Panc1 (cell line): ENCODE data around the gene RHBDF1. TPM values are rescaled to one million over a fixed set of nuclear protein-coding genes. Genes with fewer than 3 reads are reported as not detected.

Source experiments
- ATAC-seq: fragments of 200-7000 bp; cut with Tn5 transposase; 2 replicates; pipeline ENCODE4 v1.9.1; 2020; ENCODE audit warnings: mild to moderate bottlenecking, moderate library complexity
- BruUV-seq: library from RNA; stranded (reverse); fragments of 400-500 nt; replicated peaks from 2 replicates; lab custom pipeline; 2021; lab: Mats Ljungman, UMichigan
- CTCF ChIA-PET: fragments of 300-600 bp; sonication (Branson Sonifier 250); formaldehyde crosslinking; loops from one replicate; lab custom pipeline; 2022; ENCODE audit warnings: antibody characterized with exemption; lab: Charles Lee
- POLR2A ChIA-PET: fragments of 300-600 bp; sonication (Branson Sonifier 250); formaldehyde crosslinking; loops from one replicate; lab custom pipeline; 2022; ENCODE audit warnings: antibody characterized with exemption; lab: Charles Lee
- DNase-seq: peaks from one replicate; pipeline ENCODE4 v3.0.0-alpha.2; 2010; ENCODE audit warnings: low read depth, low spot score
- H3K27ac ChIP-seq: 2 replicates; pipeline ENCODE4 v1.5.1; 2011; ENCODE audit warnings: mild to moderate bottlenecking, low read length, inconsistent platforms
- H3K27me3 ChIP-seq: fragments of 200-500 bp; sonication (Bioruptor generic); 2 replicates; pipeline ENCODE4 v1.6.0; 2014; ENCODE audit warnings: low read length, inconsistent platforms; ENCODE audit not compliant: control insufficient read depth, insufficient read depth
- H3K36me3 ChIP-seq: fragments of 200-500 bp; sonication (Bioruptor generic); 2 replicates; pipeline ENCODE4 v1.5.1; 2014; ENCODE audit warnings: inconsistent platforms, mild to moderate bottlenecking, low read length, moderate library complexity; ENCODE audit not compliant: control insufficient read depth, insufficient read depth
- H3K4me1 ChIP-seq: 2 replicates; pipeline ENCODE4 v1.5.1; 2011; ENCODE audit warnings: inconsistent platforms, mild to moderate bottlenecking, low read length, moderate library complexity; ENCODE audit not compliant: control insufficient read depth, insufficient read depth
- H3K4me3 ChIP-seq, 2 experiments: 2 replicates each; pipeline ENCODE4 v1.5.1; 2011 to 2012; ENCODE audit warnings: low read depth in 2 of 2, low read length in 2 of 2, mild to moderate bottlenecking in 2 of 2, inconsistent platforms in 1 of 2, moderate library complexity in 1 of 2
- H3K9me3 ChIP-seq: fragments of 200-500 bp; sonication (Bioruptor generic); 2 replicates; pipeline ENCODE4 v1.5.1; 2014; ENCODE audit warnings: low read depth, mild to moderate bottlenecking, inconsistent platforms, low read length, moderate library complexity; ENCODE audit not compliant: control insufficient read depth, insufficient read depth
- CTCF ChIP-seq: fragments of 450-650 bp; IDR thresholded peaks from 2 replicates; pipeline ENCODE4 v1.5.1; 2017; ENCODE audit warnings: mild to moderate bottlenecking
- POLR2AphosphoS5 ChIP-seq: IDR thresholded peaks from 2 replicates; pipeline ENCODE4 v1.6.1; 2012; ENCODE audit warnings: mild to moderate bottlenecking, low read depth, low read length, moderate library complexity
- REST ChIP-seq, 2 experiments: IDR thresholded peaks; 2 replicates each; pipeline ENCODE4 v1.6.1; 2011 to 2012; ENCODE audit warnings: low read depth in 2 of 2, control low read depth in 1 of 2, low read length in 1 of 2, mild to moderate bottlenecking in 1 of 2, moderate library complexity in 1 of 2; ENCODE audit not compliant: insufficient read depth in 1 of 2
- SIN3A ChIP-seq: IDR thresholded peaks from 2 replicates; pipeline ENCODE4 v1.6.1; 2012; ENCODE audit warnings: low read depth, mild to moderate bottlenecking, low read length, moderate library complexity, borderline replicate concordance; ENCODE audit not compliant: insufficient read depth
- TCF7L2 ChIP-seq: IDR thresholded peaks from 2 replicates; pipeline ENCODE4 v1.6.1; 2011; ENCODE audit warnings: mild to moderate bottlenecking, low read depth, low read length, inconsistent platforms
- in situ Hi-C: cut with HindIII; loops from 2 replicates; pipeline ENCODE4 v1.10.0; 2016; ENCODE audit warnings: low sequenced_read_pairs, low pct_unique_long_range_greater_than_20kb
- intact Hi-C: fragments of 100-400 bp; cut with micrococcal nuclease; formaldehyde crosslinking; loops from one replicate; pipeline ENCODE4 v1.10.0; 2022; ENCODE audit not compliant: unreplicated experiment
- total RNA-seq: library from RNA; stranded (reverse); gene quantifications from one replicate; pipeline ENCODE4 v1.2.1, GENCODE V29; 2021; ENCODE audit not compliant: unreplicated experiment

The RHBDF1 gene
- total RNA-seq, 1 experiment from 2014 or later, result 41.7 TPM

- H3K36me3 ChIP-seq, result no peaks in the 10 kb centered on the region
- in situ Hi-C loops, result no loop called here
- peak; percentile 78; the same call in 1 of the 2 replicates for TF ChIP-seq SIN3A
- TF ChIP-seq TCF7L2, result no peak
- no peak; the same call in none of the 2 replicates for TF ChIP-seq POLR2AphosphoS5
- peak within 1 kb of the TSS; percentile 81 to 84 for H3K4me3 ChIP-seq
- BruUV-seq, result no TSS peak
- intact Hi-C loops, result no loop called here
- peaks cover 48% of the 10 kb centered on the region for H3K4me1 ChIP-seq
- DNase-seq, result no peak
- no peaks in the 10 kb centered on the region for H3K9me3 ChIP-seq
- no peaks in the 10 kb centered on the region for H3K27me3 ChIP-seq
- CTCF ChIA-PET, result no interaction called here
- POLR2A ChIA-PET, result interaction anchor here (1.2 kb wide), 1 partner anchor 13 kb away, joined by 3 read pairs; no protein-coding TSS in a partner anchor
- peak; percentile 74 for ATAC-seq
- peak within 1 kb of the TSS; percentile 86 for H3K27ac ChIP-seq
Observed at GRCh38 chr16:77807-78443, 5.5 kb upstream of the RHBDF1 start, which contains the start of gene MPG. Gene MPG (plus strand): TSS chr16:78225. CDS start chr16:78310, 85 bp downstream.

GRCh38 chr16:77273-77806 is 4.9 kb upstream of the RHBDF1 start:
- CTCF ChIA-PET, result no interaction called here
- ATAC-seq, result peak; percentile 64
- intact Hi-C loops (no loop called here), in situ Hi-C loops (no loop called here)
- no TSS peak for BruUV-seq
- DNase-seq, result no peak
- H3K27ac ChIP-seq, result peak overlapping the region; percentile 82
- TF ChIP-seq CTCF (no peak), TCF7L2 (no peak), POLR2AphosphoS5 (0 out of 2 replicates have a peak, but pooled peaks have one; percentile 24), SIN3A (no peak)
- no peaks in the 10 kb centered on the region for H3K9me3 ChIP-seq
- H3K4me1 ChIP-seq, result peaks cover 49% of the 10 kb centered on the region
- H3K36me3 ChIP-seq, result no peaks in the 10 kb centered on the region
- POLR2A ChIA-PET, result interaction anchor here (1.2 kb wide), 1 partner anchor 13 kb away, joined by 3 read pairs; no protein-coding TSS in a partner anchor
- H3K4me3 ChIP-seq, result peak overlapping the region; percentile 81 to 84
- no peaks in the 10 kb centered on the region for H3K27me3 ChIP-seq

GRCh38 chr16:76535-77272 is 4.3 kb upstream of the RHBDF1 start:
- ChIA-PET CTCF (no interaction called here), POLR2A (interaction anchor here (1.2 kb wide), 1 partner anchor 14 kb away, joined by 3 read pairs; no protein-coding TSS in a partner anchor)
- Histone ChIP-seq H3K4me1 (peaks cover 46% of the 10 kb centered on the region), H3K4me3 (peak overlapping the region; percentile 81 to 84), H3K36me3 (no peaks in the 10 kb centered on the region), H3K27me3 (no peaks in the 10 kb centered on the region), H3K9me3 (no peaks in the 10 kb centered on the region), H3K27ac (peak overlapping the region; percentile 82)
- 0 out of 2 replicates have a peak, but pooled peaks have one; percentile 9 for TF ChIP-seq SIN3A
- TF ChIP-seq REST (IDR thresholded peaks at IDR 0.05; ENCODE audit: insufficient read depth in 1 of 2, low read depth in 2 of 2, low read length in 1 of 2), result no peak
- no peak for TF ChIP-seq TCF7L2
- 0 out of 2 replicates have a peak, but pooled peaks have one; percentile 49 for TF ChIP-seq POLR2AphosphoS5
- intact Hi-C loops, result no loop called here
- TSS peak; percentile 73 for BruUV-seq
- peak; percentile 27 for ATAC-seq
- in situ Hi-C loops, result no loop called here
- DNase-seq, result no peak
